Measurements from ENCODE around the gene RASD2.

The RASD2 gene

DNA sequence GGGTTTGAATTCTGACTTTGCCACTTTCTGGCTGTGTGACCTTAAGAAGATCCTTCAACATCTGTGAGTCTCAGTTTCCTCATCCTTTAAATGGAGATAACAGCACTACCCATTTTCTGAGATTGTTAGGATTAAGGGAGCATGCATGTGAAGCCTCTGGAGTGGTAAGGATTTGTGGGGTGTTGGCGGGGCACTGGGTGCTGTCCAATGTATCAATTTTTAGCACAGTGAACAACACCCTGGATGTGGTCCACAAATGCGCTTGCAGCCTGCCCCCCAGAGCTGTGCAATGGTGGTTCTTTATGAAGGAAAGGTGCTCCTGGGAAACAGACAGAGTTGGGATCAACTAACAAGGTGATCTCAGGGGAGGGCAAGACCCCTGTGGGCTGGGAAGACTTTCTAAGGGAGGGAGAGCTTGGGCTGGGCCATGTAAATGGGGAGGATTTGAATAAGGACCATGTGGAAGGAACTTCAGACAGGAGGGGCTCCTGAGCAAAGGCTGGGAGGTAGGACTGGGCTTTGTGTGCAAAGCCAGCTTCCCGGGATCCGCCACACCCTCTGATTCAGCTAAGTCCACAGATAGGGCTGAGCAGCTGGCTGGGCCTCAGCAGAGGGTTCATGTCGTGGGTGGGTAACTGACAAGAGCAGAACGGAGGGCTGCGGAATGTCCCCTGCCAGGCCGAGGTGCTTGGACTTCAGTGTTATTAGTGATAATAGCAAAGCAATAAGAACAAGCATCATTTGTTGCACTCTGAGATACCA, 22.7 kb upstream of the RASD2 start:
- TF ChIP-seq, protein P1, sequence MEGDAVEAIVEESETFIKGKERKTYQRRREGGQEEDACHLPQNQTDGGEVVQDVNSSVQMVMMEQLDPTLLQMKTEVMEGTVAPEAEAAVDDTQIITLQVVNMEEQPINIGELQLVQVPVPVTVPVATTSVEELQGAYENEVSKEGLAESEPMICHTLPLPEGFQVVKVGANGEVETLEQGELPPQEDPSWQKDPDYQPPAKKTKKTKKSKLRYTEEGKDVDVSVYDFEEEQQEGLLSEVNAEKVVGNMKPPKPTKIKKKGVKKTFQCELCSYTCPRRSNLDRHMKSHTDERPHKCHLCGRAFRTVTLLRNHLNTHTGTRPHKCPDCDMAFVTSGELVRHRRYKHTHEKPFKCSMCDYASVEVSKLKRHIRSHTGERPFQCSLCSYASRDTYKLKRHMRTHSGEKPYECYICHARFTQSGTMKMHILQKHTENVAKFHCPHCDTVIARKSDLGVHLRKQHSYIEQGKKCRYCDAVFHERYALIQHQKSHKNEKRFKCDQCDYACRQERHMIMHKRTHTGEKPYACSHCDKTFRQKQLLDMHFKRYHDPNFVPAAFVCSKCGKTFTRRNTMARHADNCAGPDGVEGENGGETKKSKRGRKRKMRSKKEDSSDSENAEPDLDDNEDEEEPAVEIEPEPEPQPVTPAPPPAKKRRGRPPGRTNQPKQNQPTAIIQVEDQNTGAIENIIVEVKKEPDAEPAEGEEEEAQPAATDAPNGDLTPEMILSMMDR (IDR thresholded peaks at IDR 0.05; ENCODE audit: low read depth, low read length) = no peak
- TF ChIP-seq EZH2phosphoT487 (IDR thresholded peaks at IDR 0.05; ENCODE audit: low read depth) = no peak
- H3K9me3 ChIP-seq (ENCODE audit: insufficient read depth, low read length) = no peaks in the 10 kb centered on the region
- no peaks in the 10 kb centered on the region for H4K20me1 ChIP-seq (ENCODE audit: insufficient read depth, low read length)
- H3K9ac ChIP-seq (ENCODE audit: low read length) = no peak overlapping the region
- no peaks in the 10 kb centered on the region for H3K36me3 ChIP-seq (replicated peaks; ENCODE audit: low read depth, low read length)
- H3K4me2 ChIP-seq (ENCODE audit: low read length) = no peak overlapping the region
- H3K27ac ChIP-seq (ENCODE audit: low read length) = no peak overlapping the region
- H3K4me3 ChIP-seq (ENCODE audit: low read length) = no peak overlapping the region
- peaks cover 69% of the 10 kb centered on the region for H3K27me3 ChIP-seq (ENCODE audit: low read depth, low read length)
- H3K4me1 ChIP-seq (ENCODE audit: low read length) = no peaks in the 10 kb centered on the region
- no peak overlapping the region for H2AFZ ChIP-seq (ENCODE audit: low read depth, low read length)
- no peaks in the 10 kb centered on the region for H3K79me2 ChIP-seq (ENCODE audit: low read length)

DNA sequence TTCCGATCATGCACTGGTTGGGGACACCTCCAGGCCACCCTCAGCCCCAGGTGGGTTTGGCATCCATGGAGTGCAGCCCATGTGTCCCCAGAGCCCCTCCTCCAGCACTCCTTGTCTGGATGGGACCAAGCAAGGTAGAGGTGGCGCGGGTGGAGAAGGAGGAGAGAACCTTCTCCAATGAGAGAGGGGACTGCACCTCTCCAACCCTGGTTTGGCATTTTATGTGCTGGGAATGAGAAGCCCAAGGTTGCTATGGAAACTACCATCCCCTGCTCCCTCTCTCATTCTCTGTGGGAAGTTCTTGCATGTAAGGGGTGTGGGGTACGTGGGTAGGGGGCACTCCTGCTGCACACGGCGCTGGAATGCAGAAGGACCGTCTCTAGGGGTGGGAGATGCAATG, 21.8 kb upstream of the RASD2 start:
- TF ChIP-seq EZH2phosphoT487 (IDR thresholded peaks at IDR 0.05; ENCODE audit: low read depth) = no peak
- TF ChIP-seq, protein P1 (IDR thresholded peaks at IDR 0.05; ENCODE audit: low read depth, low read length) = no peak
- Histone ChIP-seq H3K4me1 (ENCODE audit: low read length) (peaks cover 6% of the 10 kb centered on the region), H3K4me3 (ENCODE audit: low read length) (no peak overlapping the region), H3K27me3 (ENCODE audit: low read depth, low read length) (peaks cover 69% of the 10 kb centered on the region), H3K9me3 (ENCODE audit: insufficient read depth, low read length) (no peaks in the 10 kb centered on the region), H3K36me3 (replicated peaks; ENCODE audit: low read depth, low read length) (no peaks in the 10 kb centered on the region), H4K20me1 (ENCODE audit: insufficient read depth, low read length) (no peaks in the 10 kb centered on the region), H3K4me2 (ENCODE audit: low read length) (no peak overlapping the region), H3K79me2 (ENCODE audit: low read length) (no peaks in the 10 kb centered on the region), H3K27ac (ENCODE audit: low read length) (no peak overlapping the region), H3K9ac (ENCODE audit: low read length) (no peak overlapping the region), H2AFZ (ENCODE audit: low read depth, low read length) (no peak overlapping the region)

DNA sequence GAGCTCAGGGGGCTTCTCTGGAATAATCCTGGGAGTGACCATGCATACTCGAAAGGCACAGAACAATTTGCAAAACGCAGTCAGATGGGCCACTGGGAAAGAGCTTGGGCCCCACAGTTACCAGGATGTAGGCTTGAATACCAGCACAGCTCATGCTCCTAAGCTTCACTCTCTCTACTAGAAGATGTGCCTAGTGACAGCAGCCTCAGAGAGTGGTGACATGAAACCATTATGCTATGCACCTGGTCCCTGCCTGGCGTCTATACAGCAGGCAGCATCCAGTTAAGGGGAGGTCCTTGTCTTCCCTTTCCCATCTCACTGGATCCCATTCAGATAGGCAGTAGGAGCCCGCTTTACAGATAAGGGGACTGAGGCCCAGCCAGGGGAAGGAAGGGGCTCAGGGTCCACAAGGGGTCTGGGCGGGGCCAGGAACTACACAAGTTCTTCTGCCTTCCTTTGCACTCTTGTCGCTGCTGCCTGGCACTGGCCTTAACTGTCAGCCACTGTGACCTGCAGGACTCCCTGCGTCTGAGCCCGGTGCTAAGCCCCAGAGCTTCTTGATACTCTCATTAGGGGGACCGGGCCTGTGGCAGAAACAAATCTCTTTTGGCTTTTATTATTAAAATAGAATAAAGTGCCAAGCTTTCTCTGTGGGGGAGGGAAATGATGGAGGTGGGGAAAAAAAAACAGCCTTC, 21.2 kb upstream of the RASD2 start:
- Histone ChIP-seq H3K27ac (ENCODE audit: low read length) (no peak overlapping the region), H3K9ac (ENCODE audit: low read length) (no peak overlapping the region), H3K79me2 (ENCODE audit: low read length) (no peaks in the 10 kb centered on the region), H3K36me3 (replicated peaks; ENCODE audit: low read depth, low read length) (no peaks in the 10 kb centered on the region), H3K4me1 (ENCODE audit: low read length) (peaks cover 9% of the 10 kb centered on the region), H2AFZ (ENCODE audit: low read depth, low read length) (no peak overlapping the region), H4K20me1 (ENCODE audit: insufficient read depth, low read length) (no peaks in the 10 kb centered on the region), H3K4me3 (ENCODE audit: low read length) (no peak overlapping the region), H3K27me3 (ENCODE audit: low read depth, low read length) (peaks cover 64% of the 10 kb centered on the region), H3K9me3 (ENCODE audit: insufficient read depth, low read length) (no peaks in the 10 kb centered on the region), H3K4me2 (ENCODE audit: low read length) (no peak overlapping the region)
- no peak for TF ChIP-seq EZH2phosphoT487 (IDR thresholded peaks at IDR 0.05; ENCODE audit: low read depth)
- TF ChIP-seq, protein P1 (IDR thresholded peaks at IDR 0.05; ENCODE audit: low read depth, low read length) = no peak

DNA sequence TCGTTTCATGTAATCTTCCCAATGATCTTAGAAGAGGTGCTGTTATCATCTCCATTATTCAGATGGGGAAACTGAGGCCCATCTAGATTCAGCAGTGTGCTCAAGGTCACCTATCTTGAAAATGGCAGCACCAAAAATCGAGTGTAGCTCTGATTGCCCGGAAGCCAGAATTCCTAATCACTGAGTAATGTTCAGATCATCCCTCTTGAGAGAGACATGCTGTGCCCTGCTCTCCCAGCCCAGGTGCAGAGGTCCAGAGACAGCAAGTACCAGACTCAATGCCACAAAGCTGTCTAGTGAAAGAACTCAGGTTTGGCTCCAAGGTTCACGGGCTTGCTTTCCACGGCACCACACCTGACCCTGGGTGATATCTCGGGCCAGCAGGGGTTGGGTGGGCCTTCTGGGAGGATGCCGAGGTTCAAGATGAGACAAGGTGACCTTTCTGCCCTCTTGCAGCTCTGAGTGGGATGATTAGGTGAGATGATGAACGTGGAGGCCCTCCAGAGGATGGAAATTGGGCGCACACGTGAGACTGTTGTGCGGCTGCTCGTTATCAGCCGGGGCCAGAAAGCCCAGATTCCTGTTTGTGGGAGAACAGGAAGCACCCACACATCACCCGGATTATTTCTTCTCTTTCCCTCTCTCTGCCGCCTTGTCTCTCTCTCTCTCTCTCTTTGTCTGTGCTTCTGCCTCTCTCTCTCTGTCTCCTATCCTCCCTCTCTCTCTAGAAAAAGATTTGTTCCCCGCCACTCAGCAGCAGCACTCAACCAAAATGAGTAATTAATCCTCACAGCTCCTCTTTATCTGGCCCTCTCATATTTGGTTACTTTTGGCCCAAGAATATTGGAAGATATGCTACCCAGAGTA, 19.0 kb upstream of the RASD2 start:
- no peak for TF ChIP-seq EZH2phosphoT487 (IDR thresholded peaks at IDR 0.05; ENCODE audit: low read depth)
- TF ChIP-seq, protein P1 (IDR thresholded peaks at IDR 0.05; ENCODE audit: low read depth, low read length) = no peak
- Histone ChIP-seq H3K36me3 (replicated peaks; ENCODE audit: low read depth, low read length) (no peaks in the 10 kb centered on the region), H3K79me2 (ENCODE audit: low read length) (no peaks in the 10 kb centered on the region), H4K20me1 (ENCODE audit: insufficient read depth, low read length) (no peaks in the 10 kb centered on the region), H2AFZ (ENCODE audit: low read depth, low read length) (no peak overlapping the region), H3K9me3 (ENCODE audit: insufficient read depth, low read length) (no peaks in the 10 kb centered on the region), H3K27ac (ENCODE audit: low read length) (no peak overlapping the region), H3K27me3 (ENCODE audit: low read depth, low read length) (peaks cover 57% of the 10 kb centered on the region), H3K4me1 (ENCODE audit: low read length) (peaks cover 9% of the 10 kb centered on the region), H3K9ac (ENCODE audit: low read length) (no peak overlapping the region), H3K4me2 (ENCODE audit: low read length) (no peak overlapping the region), H3K4me3 (ENCODE audit: low read length) (no peak overlapping the region)

Measured in OCI-LY3 (cell line).